ENCODE results near the gene DCP1A.

The DCP1A gene

DNA sequence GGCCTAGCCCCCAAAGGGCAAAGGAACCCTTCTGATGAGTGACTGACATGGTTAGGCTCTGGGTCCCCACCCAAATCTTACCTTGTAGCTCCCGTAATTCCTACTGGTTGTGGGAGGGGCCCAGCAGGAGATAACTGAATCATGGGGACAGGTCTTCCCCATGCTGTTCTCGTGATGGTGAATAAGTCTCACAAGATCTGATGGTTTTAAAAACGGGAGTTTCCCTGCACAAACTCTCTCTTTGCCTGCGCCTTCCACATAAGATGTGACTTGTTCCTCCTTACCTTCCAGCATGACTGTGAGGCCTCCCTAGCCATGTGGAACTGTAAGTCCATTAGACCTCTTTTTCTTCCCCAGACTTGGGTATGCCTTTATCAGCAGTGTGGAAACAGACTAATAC, 108.5 kb downstream of the DCP1A start:
- DNase-seq (ENCODE audit: low read depth), result no peak
- no peak overlapping the region for H3K4me3 ChIP-seq (ENCODE audit: low read length)
- TF ChIP-seq, protein P1, sequence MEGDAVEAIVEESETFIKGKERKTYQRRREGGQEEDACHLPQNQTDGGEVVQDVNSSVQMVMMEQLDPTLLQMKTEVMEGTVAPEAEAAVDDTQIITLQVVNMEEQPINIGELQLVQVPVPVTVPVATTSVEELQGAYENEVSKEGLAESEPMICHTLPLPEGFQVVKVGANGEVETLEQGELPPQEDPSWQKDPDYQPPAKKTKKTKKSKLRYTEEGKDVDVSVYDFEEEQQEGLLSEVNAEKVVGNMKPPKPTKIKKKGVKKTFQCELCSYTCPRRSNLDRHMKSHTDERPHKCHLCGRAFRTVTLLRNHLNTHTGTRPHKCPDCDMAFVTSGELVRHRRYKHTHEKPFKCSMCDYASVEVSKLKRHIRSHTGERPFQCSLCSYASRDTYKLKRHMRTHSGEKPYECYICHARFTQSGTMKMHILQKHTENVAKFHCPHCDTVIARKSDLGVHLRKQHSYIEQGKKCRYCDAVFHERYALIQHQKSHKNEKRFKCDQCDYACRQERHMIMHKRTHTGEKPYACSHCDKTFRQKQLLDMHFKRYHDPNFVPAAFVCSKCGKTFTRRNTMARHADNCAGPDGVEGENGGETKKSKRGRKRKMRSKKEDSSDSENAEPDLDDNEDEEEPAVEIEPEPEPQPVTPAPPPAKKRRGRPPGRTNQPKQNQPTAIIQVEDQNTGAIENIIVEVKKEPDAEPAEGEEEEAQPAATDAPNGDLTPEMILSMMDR (conservative IDR thresholded peaks at IDR 0.05; ENCODE audit: low read length), result no peak

- peak; percentile 93 for DNase-seq (ENCODE audit: low read depth)
- H3K4me3 ChIP-seq (ENCODE audit: low read length), result no peak overlapping the region
- TF ChIP-seq, protein P1 (conservative IDR thresholded peaks at IDR 0.05; ENCODE audit: low read length), result no peak
These were observed 109.1 kb downstream of the DCP1A start for GRCh38 chr3:53238051-53238850.

- TF ChIP-seq, protein P1 (conservative IDR thresholded peaks at IDR 0.05; ENCODE audit: low read length), result no peak
- no peak overlapping the region for H3K4me3 ChIP-seq (ENCODE audit: low read length)
- DNase-seq (ENCODE audit: low read depth), result peak; percentile 90
These were observed 111.1 kb downstream of the DCP1A start for GRCh38 chr3:53236112-53236841.

- TF ChIP-seq, protein P1 (conservative IDR thresholded peaks at IDR 0.05; ENCODE audit: low read length), result no peak
- DNase-seq (ENCODE audit: low read depth), result no peak
- no peak overlapping the region for H3K4me3 ChIP-seq (ENCODE audit: low read length)
These were observed 111.8 kb downstream of the DCP1A start for GRCh38 chr3:53235545-53235944.

- TF ChIP-seq, protein P1 (conservative IDR thresholded peaks at IDR 0.05; ENCODE audit: low read length), result no peak
- H3K4me3 ChIP-seq (ENCODE audit: low read length), result no peak overlapping the region
- DNase-seq (ENCODE audit: low read depth), result no peak
These were observed 112.5 kb downstream of the DCP1A start for GRCh38 chr3:53234841-53235232.

- H3K4me3 ChIP-seq (ENCODE audit: low read length), result no peak overlapping the region
- TF ChIP-seq, protein P1 (conservative IDR thresholded peaks at IDR 0.05; ENCODE audit: low read length), result no peak
- DNase-seq (ENCODE audit: low read depth), result no peak
These were observed 113.1 kb downstream of the DCP1A start for GRCh38 chr3:53234130-53234840.
